Measurements from ENCODE around the gene APOBEC4. TPM values are rescaled to one million over a fixed set of nuclear protein-coding genes. Genes with fewer than 3 reads are reported as not detected.

The APOBEC4 gene
- total RNA-seq, 1 experiment from 2014 or later, result not detected

DNA sequence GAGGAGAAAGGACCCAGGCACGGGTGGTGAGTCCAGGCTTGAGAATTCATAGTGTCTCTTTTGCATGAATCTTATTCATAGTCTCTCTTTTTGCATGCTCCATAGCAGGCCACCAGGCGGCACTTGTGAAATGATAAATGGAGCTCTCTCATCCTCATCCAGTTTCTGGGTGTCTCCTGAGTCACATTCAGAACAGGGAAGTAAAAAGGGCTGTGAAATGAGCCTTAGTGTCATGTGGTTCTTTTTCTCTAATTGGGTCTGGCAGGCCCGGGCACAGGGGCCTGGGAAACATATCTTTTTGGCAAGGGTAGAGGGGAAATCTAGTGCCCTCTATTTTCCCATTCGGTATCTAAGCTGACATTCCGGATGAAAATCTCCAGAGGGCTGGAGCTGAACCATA, 43.8 kb downstream of the APOBEC4 start:
- no peak for TF ChIP-seq EZH2phosphoT487 (IDR thresholded peaks at IDR 0.05; ENCODE audit: borderline replicate concordance, low read length)
- TF ChIP-seq, protein P1, sequence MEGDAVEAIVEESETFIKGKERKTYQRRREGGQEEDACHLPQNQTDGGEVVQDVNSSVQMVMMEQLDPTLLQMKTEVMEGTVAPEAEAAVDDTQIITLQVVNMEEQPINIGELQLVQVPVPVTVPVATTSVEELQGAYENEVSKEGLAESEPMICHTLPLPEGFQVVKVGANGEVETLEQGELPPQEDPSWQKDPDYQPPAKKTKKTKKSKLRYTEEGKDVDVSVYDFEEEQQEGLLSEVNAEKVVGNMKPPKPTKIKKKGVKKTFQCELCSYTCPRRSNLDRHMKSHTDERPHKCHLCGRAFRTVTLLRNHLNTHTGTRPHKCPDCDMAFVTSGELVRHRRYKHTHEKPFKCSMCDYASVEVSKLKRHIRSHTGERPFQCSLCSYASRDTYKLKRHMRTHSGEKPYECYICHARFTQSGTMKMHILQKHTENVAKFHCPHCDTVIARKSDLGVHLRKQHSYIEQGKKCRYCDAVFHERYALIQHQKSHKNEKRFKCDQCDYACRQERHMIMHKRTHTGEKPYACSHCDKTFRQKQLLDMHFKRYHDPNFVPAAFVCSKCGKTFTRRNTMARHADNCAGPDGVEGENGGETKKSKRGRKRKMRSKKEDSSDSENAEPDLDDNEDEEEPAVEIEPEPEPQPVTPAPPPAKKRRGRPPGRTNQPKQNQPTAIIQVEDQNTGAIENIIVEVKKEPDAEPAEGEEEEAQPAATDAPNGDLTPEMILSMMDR (conservative IDR thresholded peaks at IDR 0.05; ENCODE audit: low read depth, low read length), result peak; percentile 65
- TF ChIP-seq EZH2 (IDR thresholded peaks at IDR 0.05; ENCODE audit: low read length, unreplicated experiment), result no peak
- intact Hi-C loops (cut with micrococcal nuclease), result loop anchor here (2.0 kb wide), 1 partner anchor 13 kb away; no protein-coding TSS in a partner anchor
- no peaks in the 10 kb centered on the region for H3K9me3 ChIP-seq (ENCODE audit: low read length)
- H4K20me1 ChIP-seq (ENCODE audit: low read length), result no peaks in the 10 kb centered on the region
- H3K36me3 ChIP-seq (ENCODE audit: low read depth, low read length), result no peaks in the 10 kb centered on the region
- BruUV-seq (replicated peaks), result no TSS peak
- H3K27ac ChIP-seq (ENCODE audit: low read length), result peak overlapping the region; percentile 71
- DNase-seq (peak; percentile 68), ATAC-seq (peak; percentile 51)
- H3K9me2 ChIP-seq (replicated peaks; ENCODE audit: low read length), result no peaks in the 10 kb centered on the region
- peaks cover 16% of the 10 kb centered on the region for H3K79me2 ChIP-seq (ENCODE audit: low read length)
- no peaks in the 10 kb centered on the region for H3F3A ChIP-seq (ENCODE audit: low read length, unreplicated experiment)
- peaks cover 44% of the 10 kb centered on the region for H3K4me1 ChIP-seq (ENCODE audit: insufficient read depth, low read length)
- peak overlapping the region; percentile 70 for H3K4me2 ChIP-seq (ENCODE audit: low read length)
- POLR2A ChIA-PET (ENCODE audit: unreplicated experiment), result interaction anchor here (0.6 kb wide), 1 partner anchor 13 kb away, joined by 4 read pairs; no protein-coding TSS in a partner anchor
- no peak overlapping the region for H3K4me3 ChIP-seq (ENCODE audit: low read length)
- CTCF ChIA-PET, result interaction anchor here (0.6 to 1.0 kb wide), 4 partner anchors 13 to 76 kb away, joined by 3 to 5 read pairs (median 4); no protein-coding TSS in a partner anchor
- H3K9ac ChIP-seq (ENCODE audit: low read length), result peak overlapping the region; percentile 44
- H2AFZ ChIP-seq (ENCODE audit: low read length), result 0 out of 2 replicates have a peak overlapping the region, but pooled peaks have one; percentile 9
- no peaks in the 10 kb centered on the region for H3K27me3 ChIP-seq (ENCODE audit: low read length)

DNA sequence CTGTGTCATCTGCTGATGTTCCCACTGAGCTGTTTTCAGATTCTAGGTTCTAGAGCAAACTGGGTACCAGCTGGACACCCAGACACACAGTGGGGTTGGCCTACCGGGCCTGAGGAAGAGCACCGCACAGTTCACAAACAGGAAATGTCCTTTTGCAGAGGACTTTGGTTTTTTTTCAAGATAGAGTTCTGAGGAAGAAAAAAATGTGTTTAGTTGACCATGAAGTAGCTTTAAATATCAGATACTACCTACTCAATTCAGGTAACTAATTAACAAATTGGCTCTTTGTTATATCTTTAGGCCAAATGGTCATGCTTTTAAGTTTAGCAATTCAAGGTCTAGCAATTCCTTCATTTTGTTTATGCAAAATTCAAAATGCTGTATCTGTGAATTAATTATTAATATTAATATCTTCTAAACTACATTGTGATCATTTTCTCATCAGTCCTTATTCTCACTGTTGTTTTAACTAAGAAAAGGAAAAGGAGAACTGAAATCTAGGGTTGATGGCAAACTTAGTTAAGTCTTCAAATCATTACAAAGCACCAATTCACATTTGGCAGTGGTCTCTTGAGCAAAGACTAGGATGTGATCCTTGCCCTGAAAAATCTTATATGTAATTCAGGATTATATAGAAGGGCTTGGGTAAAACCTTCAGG, 45.7 kb downstream of the APOBEC4 start:
- CTCF ChIA-PET, result no interaction called here
- H3F3A ChIP-seq (ENCODE audit: low read length, unreplicated experiment), result no peaks in the 10 kb centered on the region
- H3K27ac ChIP-seq (ENCODE audit: low read length), result peak overlapping the region; percentile 71
- BruUV-seq (replicated peaks), result no TSS peak
- H2AFZ ChIP-seq (ENCODE audit: low read length), result 0 out of 2 replicates have a peak overlapping the region, but pooled peaks have one; percentile 27
- H4K20me1 ChIP-seq (ENCODE audit: low read length), result no peaks in the 10 kb centered on the region
- H3K36me3 ChIP-seq (ENCODE audit: low read depth, low read length), result no peaks in the 10 kb centered on the region
- intact Hi-C loops (cut with micrococcal nuclease), result no loop called here
- H3K9me2 ChIP-seq (replicated peaks; ENCODE audit: low read length), result no peaks in the 10 kb centered on the region
- POLR2A ChIA-PET (ENCODE audit: unreplicated experiment), result interaction anchor here (0.6 kb wide), 1 partner anchor 37 kb away, joined by 4 read pairs; no protein-coding TSS in a partner anchor
- no peak for DNase-seq
- no peak overlapping the region for H3K4me2 ChIP-seq (ENCODE audit: low read length)
- no peaks in the 10 kb centered on the region for H3K27me3 ChIP-seq (ENCODE audit: low read length)
- H3K4me3 ChIP-seq (ENCODE audit: low read length), result no peak overlapping the region
- no peaks in the 10 kb centered on the region for H3K9me3 ChIP-seq (ENCODE audit: low read length)
- H3K9ac ChIP-seq (ENCODE audit: low read length), result peak overlapping the region; percentile 13; the same call in 1 of the 2 replicates
- no peak for ATAC-seq
- H3K79me2 ChIP-seq (ENCODE audit: low read length), result peaks cover 3% of the 10 kb centered on the region
- peaks cover 38% of the 10 kb centered on the region for H3K4me1 ChIP-seq (ENCODE audit: insufficient read depth, low read length)
- TF ChIP-seq, protein P1 (conservative IDR thresholded peaks at IDR 0.05; ENCODE audit: low read depth, low read length), result no peak
- TF ChIP-seq EZH2 (IDR thresholded peaks at IDR 0.05; ENCODE audit: low read length, unreplicated experiment) (no peak), EZH2phosphoT487 (IDR thresholded peaks at IDR 0.05; ENCODE audit: borderline replicate concordance, low read length) (no peak)

DNA sequence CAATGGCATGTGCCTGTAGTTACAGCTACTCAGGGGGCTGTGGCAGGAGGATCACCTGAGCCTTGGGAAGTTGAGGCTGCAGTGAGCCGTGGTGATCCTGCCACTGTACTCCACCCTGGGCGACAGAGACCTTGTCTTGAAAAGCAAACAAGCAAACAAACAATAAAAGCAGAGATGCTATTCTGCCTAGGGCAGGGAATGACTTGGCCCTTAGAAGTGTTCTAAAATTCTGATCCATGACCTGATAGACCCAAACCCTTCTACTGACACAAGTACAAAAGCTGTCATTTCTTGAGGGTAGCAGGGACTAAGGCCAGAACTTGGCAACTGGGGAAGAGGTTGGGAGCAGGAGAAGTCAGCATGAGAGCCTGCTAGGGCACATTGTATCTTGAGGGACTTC, 47.2 kb downstream of the APOBEC4 start:
- H3K4me2 ChIP-seq (ENCODE audit: low read length), result no peak overlapping the region
- POLR2A ChIA-PET (ENCODE audit: unreplicated experiment), result no interaction called here
- H3K9me3 ChIP-seq (ENCODE audit: low read length), result no peaks in the 10 kb centered on the region
- H3K79me2 ChIP-seq (ENCODE audit: low read length), result no peaks in the 10 kb centered on the region
- no peak overlapping the region for H3K9ac ChIP-seq (ENCODE audit: low read length)
- no peaks in the 10 kb centered on the region for H3K36me3 ChIP-seq (ENCODE audit: low read depth, low read length)
- H4K20me1 ChIP-seq (ENCODE audit: low read length), result no peaks in the 10 kb centered on the region
- CTCF ChIA-PET, result no interaction called here
- no peaks in the 10 kb centered on the region for H3K9me2 ChIP-seq (replicated peaks; ENCODE audit: low read length)
- no peaks in the 10 kb centered on the region for H3K27me3 ChIP-seq (ENCODE audit: low read length)
- no peaks in the 10 kb centered on the region for H3F3A ChIP-seq (ENCODE audit: low read length, unreplicated experiment)
- TF ChIP-seq, protein P1 (conservative IDR thresholded peaks at IDR 0.05; ENCODE audit: low read depth, low read length), result no peak
- no peak for TF ChIP-seq EZH2phosphoT487 (IDR thresholded peaks at IDR 0.05; ENCODE audit: borderline replicate concordance, low read length)
- TF ChIP-seq EZH2 (IDR thresholded peaks at IDR 0.05; ENCODE audit: low read length, unreplicated experiment), result no peak
- no peak overlapping the region for H3K4me3 ChIP-seq (ENCODE audit: low read length)
- intact Hi-C loops (cut with micrococcal nuclease), result no loop called here
- peaks cover 31% of the 10 kb centered on the region for H3K4me1 ChIP-seq (ENCODE audit: insufficient read depth, low read length)
- H3K27ac ChIP-seq (ENCODE audit: low read length), result no peak overlapping the region
- H2AFZ ChIP-seq (ENCODE audit: low read length), result no peak overlapping the region
- DNase-seq (no peak), ATAC-seq (no peak)
- no TSS peak for BruUV-seq (replicated peaks)

Data from PC-3 (cell line).